ENCODE data around the gene CHAT. TPM values are rescaled to one million over a fixed set of nuclear protein-coding genes. Genes with fewer than 3 reads are reported as not detected.

The CHAT gene
- total RNA-seq, 2 experiments from 2014 or later = not detected

DNA sequence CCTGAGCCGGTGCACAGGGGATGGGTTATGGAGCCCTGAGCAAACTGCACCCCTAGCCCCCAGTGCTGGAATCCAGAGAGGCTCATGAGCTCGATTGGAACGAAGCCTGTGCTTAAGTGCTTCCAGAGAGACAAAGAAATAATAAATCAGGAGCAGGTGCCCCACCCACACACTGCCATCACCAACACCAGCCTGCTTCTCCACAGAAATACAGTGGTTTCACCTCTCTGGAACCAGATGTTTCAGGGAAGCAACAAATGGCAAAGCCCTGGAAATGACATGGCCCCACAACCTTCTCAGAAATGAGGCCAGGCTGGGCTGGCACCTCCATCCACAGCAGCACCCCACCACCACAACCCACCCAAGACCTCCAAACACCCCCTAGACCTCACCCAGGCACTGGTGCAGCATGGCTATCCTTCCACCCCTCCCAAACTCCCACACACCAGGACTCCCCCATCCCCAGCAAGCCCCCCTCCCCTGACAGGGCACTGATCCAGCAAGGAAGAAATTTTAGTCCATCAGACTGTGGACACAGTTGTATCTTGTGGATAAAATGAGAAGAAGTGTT is 7.8 kb upstream of the CHAT start:
- no peaks in the 10 kb centered on the region for H3K9me3 ChIP-seq (ENCODE audit: low read length)
- no peak overlapping the region for H3K4me3 ChIP-seq (ENCODE audit: low read depth, low read length, poor library complexity, severe bottlenecking)
- CTCF ChIA-PET (ENCODE audit: unreplicated experiment) = no interaction called here
- BruUV-seq (replicated peaks) = no TSS peak
- POLR2A ChIA-PET = no interaction called here
- no peaks in the 10 kb centered on the region for H3K36me3 ChIP-seq (ENCODE audit: insufficient read depth, low read length)
- H3K27ac ChIP-seq (ENCODE audit: low read depth, low read length, poor library complexity, severe bottlenecking) = no peak overlapping the region
- intact Hi-C loops (cut with micrococcal nuclease; ENCODE audit: unreplicated experiment) = no loop called here
- no peaks in the 10 kb centered on the region for H4K20me1 ChIP-seq (ENCODE audit: insufficient read depth, low read length)
- H3K9me2 ChIP-seq (ENCODE audit: insufficient read depth, low read length) = no peaks in the 10 kb centered on the region
- H3K4me1 ChIP-seq (ENCODE audit: insufficient read depth, low read length, poor library complexity, severe bottlenecking) = no peaks in the 10 kb centered on the region
- H2AFZ ChIP-seq (ENCODE audit: low read length) = no peak overlapping the region
- no peak overlapping the region for H3K4me2 ChIP-seq (ENCODE audit: low read length)
- no peaks in the 10 kb centered on the region for H3K79me2 ChIP-seq (ENCODE audit: insufficient read depth, low read depth, low read length)
- DNase-seq (ENCODE audit: low spot score) = no peak
- TF ChIP-seq, protein P1, sequence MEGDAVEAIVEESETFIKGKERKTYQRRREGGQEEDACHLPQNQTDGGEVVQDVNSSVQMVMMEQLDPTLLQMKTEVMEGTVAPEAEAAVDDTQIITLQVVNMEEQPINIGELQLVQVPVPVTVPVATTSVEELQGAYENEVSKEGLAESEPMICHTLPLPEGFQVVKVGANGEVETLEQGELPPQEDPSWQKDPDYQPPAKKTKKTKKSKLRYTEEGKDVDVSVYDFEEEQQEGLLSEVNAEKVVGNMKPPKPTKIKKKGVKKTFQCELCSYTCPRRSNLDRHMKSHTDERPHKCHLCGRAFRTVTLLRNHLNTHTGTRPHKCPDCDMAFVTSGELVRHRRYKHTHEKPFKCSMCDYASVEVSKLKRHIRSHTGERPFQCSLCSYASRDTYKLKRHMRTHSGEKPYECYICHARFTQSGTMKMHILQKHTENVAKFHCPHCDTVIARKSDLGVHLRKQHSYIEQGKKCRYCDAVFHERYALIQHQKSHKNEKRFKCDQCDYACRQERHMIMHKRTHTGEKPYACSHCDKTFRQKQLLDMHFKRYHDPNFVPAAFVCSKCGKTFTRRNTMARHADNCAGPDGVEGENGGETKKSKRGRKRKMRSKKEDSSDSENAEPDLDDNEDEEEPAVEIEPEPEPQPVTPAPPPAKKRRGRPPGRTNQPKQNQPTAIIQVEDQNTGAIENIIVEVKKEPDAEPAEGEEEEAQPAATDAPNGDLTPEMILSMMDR (conservative IDR thresholded peaks at IDR 0.05; ENCODE audit: low read length) = no peak
- TF ChIP-seq EZH2phosphoT487 (IDR thresholded peaks at IDR 0.05; ENCODE audit: borderline replicate concordance, low read depth, low read length) = no peak

DNA sequence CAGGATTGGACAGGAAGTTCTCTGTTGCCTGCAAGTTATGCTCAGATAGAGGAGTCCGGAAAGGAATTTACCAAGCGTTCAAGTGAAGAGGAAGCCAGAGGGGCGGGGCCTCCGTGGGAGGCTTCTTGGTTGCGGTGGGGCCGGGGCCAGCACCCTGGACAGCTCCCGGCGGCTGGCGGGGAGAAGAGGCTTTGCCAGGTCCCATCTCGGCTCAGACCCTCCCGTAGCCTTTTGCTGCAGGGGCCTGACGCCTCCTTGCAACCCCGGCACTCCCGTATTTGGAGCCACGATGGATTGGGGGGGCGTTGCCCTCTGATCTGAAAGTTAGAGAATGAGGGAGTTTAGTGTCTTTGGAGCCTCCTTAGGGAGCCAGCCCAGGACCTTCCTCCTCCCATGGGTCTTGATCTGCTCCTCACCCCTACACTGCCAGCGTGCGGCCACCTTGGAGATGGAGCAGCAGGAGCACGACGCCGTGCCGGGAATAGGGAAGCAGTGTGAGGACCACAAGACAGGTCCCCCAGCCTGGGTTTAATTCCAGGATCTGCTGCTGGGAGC is 6.8 kb upstream of the CHAT start:
- POLR2A ChIA-PET = no interaction called here

More for the DNA sequence above, 6.8 kb upstream of the CHAT start:
- H3K9me2 ChIP-seq (ENCODE audit: insufficient read depth, low read length) = no peaks in the 10 kb centered on the region
- no peaks in the 10 kb centered on the region for H3K36me3 ChIP-seq (ENCODE audit: insufficient read depth, low read length)
- no peaks in the 10 kb centered on the region for H3K4me1 ChIP-seq (ENCODE audit: insufficient read depth, low read length, poor library complexity, severe bottlenecking)
- DNase-seq (ENCODE audit: low spot score) = peak; percentile 62
- TF ChIP-seq, protein P1 (conservative IDR thresholded peaks at IDR 0.05; ENCODE audit: low read length) = no peak
- TF ChIP-seq EZH2phosphoT487 (IDR thresholded peaks at IDR 0.05; ENCODE audit: borderline replicate concordance, low read depth, low read length) = no peak
- intact Hi-C loops (cut with micrococcal nuclease; ENCODE audit: unreplicated experiment) = no loop called here
- no peak overlapping the region for H3K4me3 ChIP-seq (ENCODE audit: low read depth, low read length, poor library complexity, severe bottlenecking)
- H3K9me3 ChIP-seq (ENCODE audit: low read length) = no peaks in the 10 kb centered on the region
- BruUV-seq (replicated peaks) = no TSS peak
- no peaks in the 10 kb centered on the region for H3K79me2 ChIP-seq (ENCODE audit: insufficient read depth, low read depth, low read length)
- CTCF ChIA-PET (ENCODE audit: unreplicated experiment) = no interaction called here
- no peaks in the 10 kb centered on the region for H4K20me1 ChIP-seq (ENCODE audit: insufficient read depth, low read length)
- H2AFZ ChIP-seq (ENCODE audit: low read length) = no peak overlapping the region
- no peak overlapping the region for H3K27ac ChIP-seq (ENCODE audit: low read depth, low read length, poor library complexity, severe bottlenecking)
- no peak overlapping the region for H3K4me2 ChIP-seq (ENCODE audit: low read length)

Data from OCI-LY7 (cell line).